DOHH2 (cell line): Measurements from ENCODE around the gene C12orf42.

ENCODE experiments used
- H3F3A ChIP-seq: fragments of 200-600 bp; sonication (generic), shearing (Covaris generic); 2 replicates; pipeline ENCODE4 v1.6.0; 2016; ENCODE audit warnings: antibody characterized with exemption, mild to moderate bottlenecking; ENCODE audit not compliant: control insufficient read depth, insufficient read depth
- H3K27ac ChIP-seq: fragments of 200-600 bp; sonication (generic); 2 replicates; pipeline ENCODE4 v1.5.1; 2014; ENCODE audit warnings: low read depth, mild to moderate bottlenecking, low read length, moderate library complexity
- H3K27me3 ChIP-seq: fragments of 200-600 bp; sonication (generic); 2 replicates; pipeline ENCODE4 v1.6.1; 2014; ENCODE audit warnings: mild to moderate bottlenecking, low read length, mixed read lengths; ENCODE audit not compliant: control insufficient read depth
- H3K36me3 ChIP-seq: fragments of 200-600 bp; sonication (generic); 2 replicates; pipeline ENCODE4 v1.6.1; 2014; ENCODE audit warnings: mild to moderate bottlenecking, low read length, moderate library complexity, mixed read lengths; ENCODE audit not compliant: control insufficient read depth
- H3K4me1 ChIP-seq: fragments of 200-600 bp; sonication (generic); 2 replicates; pipeline ENCODE4 v1.6.1; 2014; ENCODE audit warnings: mild to moderate bottlenecking, low read length, mixed read lengths; ENCODE audit not compliant: control insufficient read depth
- H3K4me2 ChIP-seq: fragments of 200-600 bp; sonication (generic); 2 replicates; pipeline ENCODE4 v1.6.0; 2014; ENCODE audit warnings: mild to moderate bottlenecking, low read length, moderate library complexity
- H3K4me3 ChIP-seq: fragments of 200-600 bp; sonication (generic); 2 replicates; pipeline ENCODE4 v1.5.1; 2014; ENCODE audit warnings: mild to moderate bottlenecking, low read length, mixed read lengths
- H3K79me2 ChIP-seq: fragments of 200-600 bp; sonication (generic); 2 replicates; pipeline ENCODE4 v1.6.1; 2014; ENCODE audit warnings: mild to moderate bottlenecking, low read length, mixed read lengths; ENCODE audit not compliant: control insufficient read depth
- H3K9me2 ChIP-seq: fragments of 200-600 bp; sonication (generic); replicated peaks from 2 replicates; pipeline ENCODE4 v1.6.1; 2014; ENCODE audit warnings: mild to moderate bottlenecking, low read length, mixed read lengths; ENCODE audit not compliant: control insufficient read depth
- H3K9me3 ChIP-seq: fragments of 200-600 bp; sonication (generic); 2 replicates; pipeline ENCODE4 v1.6.1; 2014; ENCODE audit warnings: antibody characterized with exemption, low read length, mixed read lengths; ENCODE audit not compliant: control insufficient read depth, insufficient read depth
- H4K20me1 ChIP-seq: fragments of 200-600 bp; sonication (generic); 2 replicates; pipeline ENCODE4 v1.6.0; 2014; ENCODE audit warnings: low read depth, mild to moderate bottlenecking, antibody characterized with exemption, low read length, moderate library complexity; ENCODE audit not compliant: control insufficient read depth, insufficient read depth
- EZH2phosphoT487 ChIP-seq: fragments of 200-600 bp; sonication (generic); IDR thresholded peaks from 2 replicates; pipeline ENCODE4 v1.6.1; 2017; ENCODE audit warnings: borderline replicate concordance, mild to moderate bottlenecking, antibody characterized with exemption, low read length, moderate library complexity, mixed read lengths
- TF ChIP-seq, protein P1 (sequence below): fragments of 200-600 bp; sonication (generic); IDR thresholded peaks from one replicate; pipeline ENCODE4 v1.5.1; 2014; ENCODE audit warnings: antibody characterized with exemption, mild to moderate bottlenecking, low read depth, low read length; ENCODE audit not compliant: poor library complexity, severe bottlenecking

C12orf42 gene

DNA sequence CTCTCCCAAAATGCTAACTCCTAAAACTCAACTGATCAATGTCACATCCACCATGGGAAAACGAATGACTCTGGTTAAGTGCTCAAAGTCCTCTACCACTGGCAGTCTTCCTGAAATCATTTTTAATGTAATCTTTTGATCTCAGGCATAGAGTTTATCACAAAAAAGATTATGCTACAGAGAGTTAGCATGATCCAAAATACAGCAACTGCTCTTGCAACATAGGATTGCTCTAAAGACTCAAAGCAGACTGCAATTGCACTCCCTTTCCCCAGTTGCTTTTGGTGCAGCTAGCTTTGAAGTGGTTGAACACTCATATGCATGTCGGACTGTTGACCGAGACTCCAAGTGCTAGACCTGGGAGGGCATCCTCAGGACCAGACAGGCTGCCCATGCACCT lies 109.3 kb downstream of the C12orf42 start:
- no peak for TF ChIP-seq EZH2phosphoT487
- TF ChIP-seq, protein P1, sequence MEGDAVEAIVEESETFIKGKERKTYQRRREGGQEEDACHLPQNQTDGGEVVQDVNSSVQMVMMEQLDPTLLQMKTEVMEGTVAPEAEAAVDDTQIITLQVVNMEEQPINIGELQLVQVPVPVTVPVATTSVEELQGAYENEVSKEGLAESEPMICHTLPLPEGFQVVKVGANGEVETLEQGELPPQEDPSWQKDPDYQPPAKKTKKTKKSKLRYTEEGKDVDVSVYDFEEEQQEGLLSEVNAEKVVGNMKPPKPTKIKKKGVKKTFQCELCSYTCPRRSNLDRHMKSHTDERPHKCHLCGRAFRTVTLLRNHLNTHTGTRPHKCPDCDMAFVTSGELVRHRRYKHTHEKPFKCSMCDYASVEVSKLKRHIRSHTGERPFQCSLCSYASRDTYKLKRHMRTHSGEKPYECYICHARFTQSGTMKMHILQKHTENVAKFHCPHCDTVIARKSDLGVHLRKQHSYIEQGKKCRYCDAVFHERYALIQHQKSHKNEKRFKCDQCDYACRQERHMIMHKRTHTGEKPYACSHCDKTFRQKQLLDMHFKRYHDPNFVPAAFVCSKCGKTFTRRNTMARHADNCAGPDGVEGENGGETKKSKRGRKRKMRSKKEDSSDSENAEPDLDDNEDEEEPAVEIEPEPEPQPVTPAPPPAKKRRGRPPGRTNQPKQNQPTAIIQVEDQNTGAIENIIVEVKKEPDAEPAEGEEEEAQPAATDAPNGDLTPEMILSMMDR: no peak

DNA sequence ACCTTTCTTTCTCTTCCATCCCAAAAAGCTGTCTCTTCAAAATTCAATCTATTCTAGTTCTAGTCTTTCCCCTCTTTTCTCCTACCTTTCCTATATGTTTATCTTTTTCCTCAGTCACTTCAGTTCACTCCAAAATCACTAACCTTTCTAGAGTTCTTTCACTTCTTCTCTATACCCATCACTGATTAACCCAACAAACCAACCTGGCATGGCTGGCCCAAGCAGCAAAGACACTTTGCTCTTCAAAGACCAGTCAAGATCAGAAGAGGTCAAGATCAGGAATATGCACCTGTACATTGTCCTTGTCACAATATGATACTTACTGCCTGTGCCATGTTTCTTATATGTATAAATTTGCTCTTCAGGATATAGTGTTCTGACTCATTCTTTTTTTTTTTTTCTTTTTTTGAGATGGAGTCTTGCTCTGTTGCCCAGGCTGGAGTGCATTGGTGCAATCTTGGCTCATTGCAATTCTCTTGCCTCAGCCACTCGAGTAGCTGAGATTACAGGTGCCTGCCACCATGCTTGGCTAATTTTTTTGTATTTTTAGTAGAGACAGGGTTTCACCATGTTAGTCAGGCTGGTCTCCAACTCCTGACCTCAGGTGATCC lies 112.9 kb downstream of the C12orf42 start:
- H3K4me3 ChIP-seq: no peak overlapping the region
- H3K4me1 ChIP-seq: no peaks in the 10 kb centered on the region
- H3K27me3 ChIP-seq: no peaks in the 10 kb centered on the region
- no peaks in the 10 kb centered on the region for H3K79me2 ChIP-seq
- no peak overlapping the region for H3K27ac ChIP-seq
- H3K9me2 ChIP-seq: no peaks in the 10 kb centered on the region
- H3K36me3 ChIP-seq: no peaks in the 10 kb centered on the region
- no peak overlapping the region for H3K4me2 ChIP-seq
- no peaks in the 10 kb centered on the region for H3F3A ChIP-seq
- H3K9me3 ChIP-seq: no peaks in the 10 kb centered on the region
- H4K20me1 ChIP-seq: no peaks in the 10 kb centered on the region
- TF ChIP-seq EZH2phosphoT487: no peak

More for the DNA sequence above, 109.3 kb downstream of the C12orf42 start:
- Histone ChIP-seq H3K79me2 (no peaks in the 10 kb centered on the region), H3K27ac (no peak overlapping the region), H3K27me3 (no peaks in the 10 kb centered on the region), H3K9me2 (no peaks in the 10 kb centered on the region), H3K9me3 (no peaks in the 10 kb centered on the region), H3K36me3 (no peaks in the 10 kb centered on the region), H4K20me1 (no peaks in the 10 kb centered on the region), H3K4me3 (no peak overlapping the region), H3F3A (no peaks in the 10 kb centered on the region), H3K4me1 (no peaks in the 10 kb centered on the region), H3K4me2 (no peak overlapping the region)

DNA sequence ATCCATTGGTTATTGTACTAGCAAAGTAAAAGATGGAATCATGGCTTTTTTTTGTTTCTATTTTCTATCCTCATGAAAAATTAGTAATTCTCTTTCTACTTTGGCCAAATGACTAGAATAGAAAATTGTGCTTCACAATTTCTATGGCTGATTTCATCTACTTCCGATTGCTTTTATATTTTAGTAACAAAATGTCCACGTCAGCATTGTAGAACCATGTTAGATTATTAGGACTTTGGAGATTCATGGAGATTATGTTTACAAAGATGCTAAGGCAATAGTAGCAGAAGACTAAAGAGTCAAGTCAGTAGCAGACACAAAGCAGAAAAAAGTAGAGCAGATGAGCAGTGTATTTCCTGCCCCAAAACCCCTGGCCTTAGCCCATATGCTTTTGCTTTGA lies 113.6 kb downstream of the C12orf42 start:
- Histone ChIP-seq H3F3A (no peaks in the 10 kb centered on the region), H3K9me3 (no peaks in the 10 kb centered on the region), H3K27me3 (no peaks in the 10 kb centered on the region), H3K79me2 (no peaks in the 10 kb centered on the region), H4K20me1 (no peaks in the 10 kb centered on the region), H3K27ac (no peak overlapping the region), H3K36me3 (no peaks in the 10 kb centered on the region), H3K4me3 (no peak overlapping the region), H3K4me2 (no peak overlapping the region), H3K4me1 (no peaks in the 10 kb centered on the region), H3K9me2 (no peaks in the 10 kb centered on the region)
- no peak for TF ChIP-seq EZH2phosphoT487
- TF ChIP-seq, protein P1: no peak

DNA sequence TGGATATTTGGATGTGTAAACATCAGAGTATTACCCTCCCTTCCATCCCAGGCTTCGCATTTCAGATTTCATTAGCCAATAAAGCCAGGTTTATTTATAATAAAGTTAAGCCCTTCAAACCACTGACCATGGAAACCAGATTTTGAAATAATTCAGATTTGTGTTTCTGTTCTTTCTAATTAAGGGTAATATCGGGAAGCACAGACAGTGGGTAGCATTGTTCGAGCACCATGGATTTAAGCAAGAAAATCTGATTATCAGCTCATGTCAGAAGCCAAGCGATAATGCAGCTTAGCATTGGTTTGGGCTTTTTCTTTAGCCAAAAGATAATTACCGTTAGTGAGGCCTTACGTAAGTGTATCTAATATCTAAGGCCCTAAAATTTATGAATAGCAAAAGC lies 116.1 kb downstream of the C12orf42 start:
- Histone ChIP-seq H3K79me2 (no peaks in the 10 kb centered on the region), H4K20me1 (no peaks in the 10 kb centered on the region), H3K4me2 (no peak overlapping the region), H3K27me3 (no peaks in the 10 kb centered on the region), H3K36me3 (no peaks in the 10 kb centered on the region), H3K9me2 (no peaks in the 10 kb centered on the region), H3K9me3 (no peaks in the 10 kb centered on the region), H3K4me1 (no peaks in the 10 kb centered on the region), H3K27ac (no peak overlapping the region), H3K4me3 (no peak overlapping the region), H3F3A (no peaks in the 10 kb centered on the region)
- TF ChIP-seq, protein P1: no peak
- TF ChIP-seq EZH2phosphoT487: no peak
